ENCODE results near the gene SYT2. TPM values are rescaled to one million over a fixed set of nuclear protein-coding genes. Genes with fewer than 3 reads are reported as not detected.

The SYT2 gene
- total RNA-seq, 1 experiment from 2014 or later: not detected

GRCh38 chr1:202568826-202569225 is 141.4 kb downstream of the SYT2 start:
- ChIA-PET CTCF (no interaction called here), RAD21 (ENCODE audit: low non-redundant PET in 1 of 2, low total read pairs in 2 of 2, uncharacterized antibody in 2 of 2, unreplicated experiment in 2 of 2) (no interaction called here), POLR2A (no interaction called here)
- DNase-seq (ENCODE audit: low read depth, low spot score): no peak
- Histone ChIP-seq H3K9me3 (ENCODE audit: control insufficient read depth in 1 of 2, insufficient read depth in 1 of 2, low read depth in 1 of 2, low read length in 2 of 2) (no peaks in the 10 kb centered on the region), H3K4me1 (ENCODE audit: control insufficient read depth in 1 of 2, insufficient read depth in 2 of 2, low read length in 2 of 2) (peaks cover 6 to 23% of the 10 kb centered on the region in 2 experiments; a peak in 3 of 4 replicates), H4K20me1 (ENCODE audit: insufficient read depth) (no peaks in the 10 kb centered on the region), H3K27me3 (ENCODE audit: insufficient read depth, low read length) (no peaks in the 10 kb centered on the region), H2AFZ (ENCODE audit: low read depth, low read length, poor library complexity, severe bottlenecking) (no peak overlapping the region), H3K36me3 (ENCODE audit: control insufficient read depth in 1 of 2, insufficient read depth in 2 of 2, low read length in 2 of 2) (no peaks in the 10 kb centered on the region), H3K4me2 (ENCODE audit: low read length) (no peak overlapping the region), H3K4me3 (replicated peaks in 1 of 2; ENCODE audit: low read depth in 1 of 2, low read length in 2 of 2) (no peak overlapping the region), H3K9me2 (ENCODE audit: insufficient read depth) (no peaks in the 10 kb centered on the region), H3K27ac (ENCODE audit: low read depth, low read length) (no peak overlapping the region), H3K79me2 (ENCODE audit: insufficient read depth, low read length) (no peaks in the 10 kb centered on the region), H3K9ac (ENCODE audit: low read length) (no peak overlapping the region)
- BruUV-seq (replicated peaks): no TSS peak
- intact Hi-C loops (cut with micrococcal nuclease): no loop called here
- TF ChIP-seq ELF1 (IDR thresholded peaks at IDR 0.05; ENCODE audit: borderline replicate concordance, low read depth) (no peak), REST (IDR thresholded peaks at IDR 0.05; ENCODE audit: low read depth) (no peak), YY1 (IDR thresholded peaks at IDR 0.05; ENCODE audit: extremely low read depth, insufficient replicate concordance, low read depth, low read length) (no peak), ZFX (IDR thresholded peaks at IDR 0.05) (no peak), CEBPB (IDR thresholded peaks at IDR 0.05; ENCODE audit: low read depth) (no peak)
- ATAC-seq: no peak

- no peak overlapping the region for H2AFZ ChIP-seq (ENCODE audit: low read depth, low read length, poor library complexity, severe bottlenecking)
- H3K9ac ChIP-seq (ENCODE audit: low read length): no peak overlapping the region
- no TSS peak for BruUV-seq (replicated peaks)
- peaks cover 6 to 23% of the 10 kb centered on the region in 2 experiments; a peak in 3 of 4 replicates for H3K4me1 ChIP-seq (ENCODE audit: control insufficient read depth in 1 of 2, insufficient read depth in 2 of 2, low read length in 2 of 2)
- no peaks in the 10 kb centered on the region for H3K79me2 ChIP-seq (ENCODE audit: insufficient read depth, low read length)
- ChIA-PET RAD21 (ENCODE audit: low non-redundant PET in 1 of 2, low total read pairs in 2 of 2, uncharacterized antibody in 2 of 2, unreplicated experiment in 2 of 2) (no interaction called here), CTCF (no interaction called here), POLR2A (no interaction called here)
- no peak overlapping the region for H3K4me3 ChIP-seq (replicated peaks in 1 of 2; ENCODE audit: low read depth in 1 of 2, low read length in 2 of 2)
- H3K4me2 ChIP-seq (ENCODE audit: low read length): peak overlapping the region; percentile 42; the same call in 1 of the 2 replicates
- no peaks in the 10 kb centered on the region for H4K20me1 ChIP-seq (ENCODE audit: insufficient read depth)
- H3K27ac ChIP-seq (ENCODE audit: low read depth, low read length): no peak overlapping the region; the same call in 1 of the 2 replicates
- H3K9me3 ChIP-seq (ENCODE audit: control insufficient read depth in 1 of 2, insufficient read depth in 1 of 2, low read depth in 1 of 2, low read length in 2 of 2): no peaks in the 10 kb centered on the region
- H3K27me3 ChIP-seq (ENCODE audit: insufficient read depth, low read length): no peaks in the 10 kb centered on the region
- H3K36me3 ChIP-seq (ENCODE audit: control insufficient read depth in 1 of 2, insufficient read depth in 2 of 2, low read length in 2 of 2): no peaks in the 10 kb centered on the region
- DNase-seq (ENCODE audit: low read depth, low spot score) (no peak), ATAC-seq (no peak)
- intact Hi-C loops (cut with micrococcal nuclease): no loop called here
- H3K9me2 ChIP-seq (ENCODE audit: insufficient read depth): no peaks in the 10 kb centered on the region
- TF ChIP-seq MAX (IDR thresholded peaks at IDR 0.05) (no peak), CTCF (IDR thresholded peaks at IDR 0.05 in 2 of 3, conservative IDR thresholded peaks at IDR 0.05 in 1 of 3; ENCODE audit: borderline replicate concordance in 1 of 3, insufficient read depth in 1 of 3, low read depth in 2 of 3, low read length in 2 of 3) (no peak), SP1 (IDR thresholded peaks at IDR 0.05; ENCODE audit: low read depth) (no peak), EZH2 (IDR thresholded peaks at IDR 0.05) (no peak), REST (IDR thresholded peaks at IDR 0.05; ENCODE audit: low read depth) (no peak), CBX3 (IDR thresholded peaks at IDR 0.05; ENCODE audit: low read depth) (no peak), POLR2A (IDR thresholded peaks at IDR 0.05; ENCODE audit: borderline replicate concordance, extremely low read depth, insufficient read depth, insufficient read length) (no peak), EGR1 (IDR thresholded peaks at IDR 0.05; ENCODE audit: low read depth) (no peak)
Measured at GRCh38 chr1:202568410-202568809, 141.8 kb downstream of the SYT2 start.
